ENCODE measurements around the gene HMGN3.

HMGN3 gene

GRCh38 chr6:79241228-79241627 is 6.7 kb upstream of the HMGN3 start:
- H3K4me3 ChIP-seq (ENCODE audit: insufficient read depth, low read length, poor library complexity, severe bottlenecking): no peak overlapping the region
- no peaks in the 10 kb centered on the region for H3K79me2 ChIP-seq (ENCODE audit: insufficient read depth, low read length)
- no peaks in the 10 kb centered on the region for H3K9me2 ChIP-seq (replicated peaks; ENCODE audit: insufficient read depth, low read length)
- no peak overlapping the region for H2AFZ ChIP-seq (ENCODE audit: low read depth, low read length, severe bottlenecking)
- no peaks in the 10 kb centered on the region for H4K20me1 ChIP-seq (ENCODE audit: low read depth, low read length)
- H3K9me3 ChIP-seq (ENCODE audit: insufficient read depth, low read length): no peaks in the 10 kb centered on the region
- no peak overlapping the region for H3K4me2 ChIP-seq (ENCODE audit: low read depth, low read length, poor library complexity, severe bottlenecking)
- H3F3A ChIP-seq (ENCODE audit: insufficient read depth): no peaks in the 10 kb centered on the region
- H3K27me3 ChIP-seq (ENCODE audit: low read length): no peaks in the 10 kb centered on the region
- TF ChIP-seq CTCF (IDR thresholded peaks at IDR 0.05; ENCODE audit: insufficient read depth, low read length, poor library complexity, severe bottlenecking): no peak
- H3K36me3 ChIP-seq (ENCODE audit: low read length): no peaks in the 10 kb centered on the region
- no peak overlapping the region for H3K9ac ChIP-seq (ENCODE audit: low read length)
- no peak overlapping the region for H3K27ac ChIP-seq (ENCODE audit: low read depth, low read length)

- H3K4me2 ChIP-seq (ENCODE audit: low read depth, low read length, poor library complexity, severe bottlenecking): no peak overlapping the region
- H3K9me2 ChIP-seq (replicated peaks; ENCODE audit: insufficient read depth, low read length): no peaks in the 10 kb centered on the region
- TF ChIP-seq CTCF (IDR thresholded peaks at IDR 0.05; ENCODE audit: insufficient read depth, low read length, poor library complexity, severe bottlenecking) (no peak), EZH2phosphoT487 (conservative IDR thresholded peaks at IDR 0.05; ENCODE audit: low read length) (no peak)
- H3K79me2 ChIP-seq (ENCODE audit: insufficient read depth, low read length): no peaks in the 10 kb centered on the region
- H4K20me1 ChIP-seq (ENCODE audit: low read depth, low read length): no peaks in the 10 kb centered on the region
- H3K36me3 ChIP-seq (ENCODE audit: low read length): no peaks in the 10 kb centered on the region
- H3K27ac ChIP-seq (ENCODE audit: low read depth, low read length): no peak overlapping the region
- no peaks in the 10 kb centered on the region for H3K27me3 ChIP-seq (ENCODE audit: low read length)
- no peak overlapping the region for H3K9ac ChIP-seq (ENCODE audit: low read length)
- no peak overlapping the region for H2AFZ ChIP-seq (ENCODE audit: low read depth, low read length, severe bottlenecking)
- no peak overlapping the region for H3K4me3 ChIP-seq (ENCODE audit: insufficient read depth, low read length, poor library complexity, severe bottlenecking)
- no peaks in the 10 kb centered on the region for H3K9me3 ChIP-seq (ENCODE audit: insufficient read depth, low read length)
- no peaks in the 10 kb centered on the region for H3F3A ChIP-seq (ENCODE audit: insufficient read depth)
Measured at GRCh38 chr6:79240509-79240908, 6.0 kb upstream of the HMGN3 start.

GRCh38 chr6:79239536-79240168 is 5.2 kb upstream of the HMGN3 start:
- no peaks in the 10 kb centered on the region for H4K20me1 ChIP-seq (ENCODE audit: low read depth, low read length)
- H3K9me3 ChIP-seq (ENCODE audit: insufficient read depth, low read length): no peaks in the 10 kb centered on the region
- H3K79me2 ChIP-seq (ENCODE audit: insufficient read depth, low read length): no peaks in the 10 kb centered on the region
- H3K9me2 ChIP-seq (replicated peaks; ENCODE audit: insufficient read depth, low read length): no peaks in the 10 kb centered on the region
- TF ChIP-seq CTCF (IDR thresholded peaks at IDR 0.05; ENCODE audit: insufficient read depth, low read length, poor library complexity, severe bottlenecking) (no peak), EZH2phosphoT487 (conservative IDR thresholded peaks at IDR 0.05; ENCODE audit: low read length) (no peak)
- no peaks in the 10 kb centered on the region for H3K36me3 ChIP-seq (ENCODE audit: low read length)
- no peak overlapping the region for H3K4me2 ChIP-seq (ENCODE audit: low read depth, low read length, poor library complexity, severe bottlenecking)
- H3K9ac ChIP-seq (ENCODE audit: low read length): no peak overlapping the region
- no peaks in the 10 kb centered on the region for H3K27me3 ChIP-seq (ENCODE audit: low read length)
- no peak overlapping the region for H3K27ac ChIP-seq (ENCODE audit: low read depth, low read length)
- H3F3A ChIP-seq (ENCODE audit: insufficient read depth): no peaks in the 10 kb centered on the region
- no peak overlapping the region for H3K4me3 ChIP-seq (ENCODE audit: insufficient read depth, low read length, poor library complexity, severe bottlenecking)
- H2AFZ ChIP-seq (ENCODE audit: low read depth, low read length, severe bottlenecking): no peak overlapping the region
